ENCODE results near the gene SENP6. TPM values are rescaled to one million over a fixed set of nuclear protein-coding genes. Genes with fewer than 3 reads are reported as not detected.
A peak's percentile ranks its signal among the peaks of the same experiment; 100 is the strongest.
"Not testable (repeated sequence)": the region's sequence is repeated elsewhere in the genome, so short reads cannot be mapped to it uniquely, and the experiment has no call there.

SENP6 gene
- total RNA-seq, 1 donor from 2014 or later: 100 TPM

GRCh38 chr6:75683005-75683404 lies 81.3 kb downstream of the SENP6 start:
- not testable (repeated sequence) for H2AFZ ChIP-seq (ENCODE audit: low read depth, low read length); DNase-seq (ENCODE audit: low read depth); H3K27ac ChIP-seq (ENCODE audit: low read depth, low read length); H3K79me2 ChIP-seq (ENCODE audit: insufficient read depth, low read length); H3K4me1 Mint-ChIP-seq (ENCODE audit: low read depth, unreplicated experiment); H3K27me3 ChIP-seq (ENCODE audit: insufficient read depth, low read length); H3K4me2 ChIP-seq (ENCODE audit: low read length); H3K4me3 ChIP-seq (ENCODE audit: insufficient read depth, low read depth, low read length); H4K20me1 ChIP-seq (ENCODE audit: insufficient read depth, low read length); FAIRE-seq; H3K4me1 ChIP-seq (ENCODE audit: insufficient read depth, low read length); H3K9ac ChIP-seq (ENCODE audit: low read length); H3K9me3 Mint-ChIP-seq (ENCODE audit: unreplicated experiment); H3K9me3 ChIP-seq (ENCODE audit: insufficient read depth, low read depth, low read length); H3K27me3 Mint-ChIP-seq (ENCODE audit: low read depth, unreplicated experiment)
- Mint-ChIP-seq H3K27ac (ENCODE audit: unreplicated experiment) (peak overlapping the region; percentile 78), H3K4me3 (ENCODE audit: unreplicated experiment) (peak overlapping the region; percentile 48), H3K36me3 (ENCODE audit: low read depth, unreplicated experiment) (peaks cover 58% of the 10 kb centered on the region)
- peaks cover 33% of the 10 kb centered on the region for H3K36me3 ChIP-seq (ENCODE audit: insufficient read depth, low read length)

- H3K27ac ChIP-seq (ENCODE audit: low read depth, low read length); H3K27ac Mint-ChIP-seq (ENCODE audit: unreplicated experiment); H3K27me3 ChIP-seq (ENCODE audit: insufficient read depth, low read length); H3K4me1 ChIP-seq (ENCODE audit: insufficient read depth, low read length); H3K27me3 Mint-ChIP-seq (ENCODE audit: low read depth, unreplicated experiment); H4K20me1 ChIP-seq (ENCODE audit: insufficient read depth, low read length); H3K9me3 ChIP-seq (ENCODE audit: insufficient read depth, low read depth, low read length); H2AFZ ChIP-seq (ENCODE audit: low read depth, low read length); H3K9ac ChIP-seq (ENCODE audit: low read length); H3K9me3 Mint-ChIP-seq (ENCODE audit: unreplicated experiment); H3K4me2 ChIP-seq (ENCODE audit: low read length); DNase-seq (ENCODE audit: low read depth); H3K4me3 Mint-ChIP-seq (ENCODE audit: unreplicated experiment); H3K79me2 ChIP-seq (ENCODE audit: insufficient read depth, low read length); H3K4me1 Mint-ChIP-seq (ENCODE audit: low read depth, unreplicated experiment); FAIRE-seq; H3K36me3 ChIP-seq (ENCODE audit: insufficient read depth, low read length); H3K4me3 ChIP-seq (ENCODE audit: insufficient read depth, low read depth, low read length): not testable (repeated sequence)
- peaks cover 41% of the 10 kb centered on the region for H3K36me3 Mint-ChIP-seq (ENCODE audit: low read depth, unreplicated experiment)
Measured at GRCh38 chr6:75687535-75687934, 85.9 kb downstream of the SENP6 start.

- not testable (repeated sequence) for H3K9me3 ChIP-seq (ENCODE audit: insufficient read depth, low read depth, low read length); H3K27me3 ChIP-seq (ENCODE audit: insufficient read depth, low read length); DNase-seq (ENCODE audit: low read depth); H3K27ac Mint-ChIP-seq (ENCODE audit: unreplicated experiment); H3K27ac ChIP-seq (ENCODE audit: low read depth, low read length); H3K4me1 Mint-ChIP-seq (ENCODE audit: low read depth, unreplicated experiment); H3K4me2 ChIP-seq (ENCODE audit: low read length); H3K27me3 Mint-ChIP-seq (ENCODE audit: low read depth, unreplicated experiment); H3K4me1 ChIP-seq (ENCODE audit: insufficient read depth, low read length); H3K4me3 Mint-ChIP-seq (ENCODE audit: unreplicated experiment); H3K9ac ChIP-seq (ENCODE audit: low read length); H3K4me3 ChIP-seq (ENCODE audit: insufficient read depth, low read depth, low read length); H3K36me3 ChIP-seq (ENCODE audit: insufficient read depth, low read length); H3K79me2 ChIP-seq (ENCODE audit: insufficient read depth, low read length); H2AFZ ChIP-seq (ENCODE audit: low read depth, low read length); H4K20me1 ChIP-seq (ENCODE audit: insufficient read depth, low read length); H3K9me3 Mint-ChIP-seq (ENCODE audit: unreplicated experiment); FAIRE-seq
- peaks cover 37% of the 10 kb centered on the region for H3K36me3 Mint-ChIP-seq (ENCODE audit: low read depth, unreplicated experiment)
Measured at GRCh38 chr6:75687937-75688336, 86.3 kb downstream of the SENP6 start.

- H4K20me1 ChIP-seq (ENCODE audit: insufficient read depth, low read length): no peaks in the 10 kb centered on the region
- H3K36me3 ChIP-seq (ENCODE audit: insufficient read depth, low read length): peaks cover 10% of the 10 kb centered on the region
- TF ChIP-seq CTCF (IDR thresholded peaks at IDR 0.05; ENCODE audit: insufficient read depth, low read depth, low read length): no peak
- TF ChIP-seq EZH2 (IDR thresholded peaks at IDR 0.05; ENCODE audit: insufficient read depth, low read length): no peak
- H3K4me3 ChIP-seq (ENCODE audit: insufficient read depth, low read depth, low read length): no peak overlapping the region
- H2AFZ ChIP-seq (ENCODE audit: low read depth, low read length): no peak overlapping the region
- Mint-ChIP-seq H3K9me3 (ENCODE audit: unreplicated experiment) (no peaks in the 10 kb centered on the region), H3K4me3 (ENCODE audit: unreplicated experiment) (no peak overlapping the region), H3K36me3 (ENCODE audit: low read depth, unreplicated experiment) (peaks cover 27% of the 10 kb centered on the region), H3K4me1 (ENCODE audit: low read depth, unreplicated experiment) (peaks cover 1% of the 10 kb centered on the region), H3K27me3 (ENCODE audit: low read depth, unreplicated experiment) (no peaks in the 10 kb centered on the region), H3K27ac (ENCODE audit: unreplicated experiment) (no peak overlapping the region)
- DNase-seq (ENCODE audit: low read depth) (no peak), FAIRE-seq (no peak)
- no peak overlapping the region for H3K4me2 ChIP-seq (ENCODE audit: low read length)
- no peaks in the 10 kb centered on the region for H3K9me3 ChIP-seq (ENCODE audit: insufficient read depth, low read depth, low read length)
- H3K27me3 ChIP-seq (ENCODE audit: insufficient read depth, low read length): no peaks in the 10 kb centered on the region
- no peaks in the 10 kb centered on the region for H3K4me1 ChIP-seq (ENCODE audit: insufficient read depth, low read length)
- H3K79me2 ChIP-seq (ENCODE audit: insufficient read depth, low read length): no peaks in the 10 kb centered on the region
- H3K9ac ChIP-seq (ENCODE audit: low read length): no peak overlapping the region
- H3K27ac ChIP-seq (ENCODE audit: low read depth, low read length): no peak overlapping the region
Measured at GRCh38 chr6:75689576-75689975, 87.9 kb downstream of the SENP6 start.

Data from astrocyte (in vitro differentiated cells and primary cell).